SW480 (cell line): ENCODE measurements around the gene SLC4A2.
A peak's percentile ranks its signal among the peaks of the same experiment; 100 is the strongest.

Experiments
- DNase-seq: peaks from one replicate; pipeline ENCODE4 v3.0.0-alpha.2; 2016; ENCODE audit warnings: low spot score

The SLC4A2 gene

GRCh38 chr7:151081170-151082101 lies 22.0 kb downstream of the SLC4A2 start:
- no peak for DNase-seq

- no peak for DNase-seq
Measured at GRCh38 chr7:151082141-151083070, 23.0 kb downstream of the SLC4A2 start.

- peak; percentile 55 for DNase-seq
Measured at GRCh38 chr7:151083071-151083823, 23.9 kb downstream of the SLC4A2 start, which contains the start of gene TMUB1. TSS of gene TMUB1 (minus strand) at chr7:151083493. CDS start at chr7:151082563, 930 bp downstream.

GRCh38 chr7:151083824-151084160 lies 24.4 kb downstream of the SLC4A2 start:
- no peak for DNase-seq

DNA sequence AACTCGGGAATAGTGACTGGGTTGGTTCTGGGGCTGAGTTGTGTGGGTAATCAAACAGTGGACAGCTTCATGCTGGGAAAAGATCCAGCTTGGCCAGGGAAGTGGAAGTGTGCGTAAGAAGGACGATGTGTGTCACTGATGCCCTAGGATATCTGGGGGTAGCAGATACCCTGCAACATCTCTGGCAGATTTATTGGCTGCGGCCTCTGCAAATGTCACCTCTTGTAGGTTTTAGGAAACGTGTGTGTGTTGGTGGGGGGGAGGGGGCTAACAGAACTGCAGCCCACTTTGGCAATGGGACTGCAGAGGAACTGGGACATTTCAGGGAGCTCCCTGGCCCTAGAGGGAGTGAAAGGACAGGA lies 25.9 kb downstream of the SLC4A2 start:
- DNase-seq, result no peak

GRCh38 chr7:151085691-151086620 lies 26.6 kb downstream of the SLC4A2 start, which contains the start of gene AGAP3:
TSS of gene AGAP3 (plus strand) at chr7:151086475. CDS start at chr7:151086742, 267 bp downstream.
- DNase-seq, result peak; percentile 90

GRCh38 chr7:151086802-151087244 lies 27.4 kb downstream of the SLC4A2 start:
- no peak for DNase-seq

- DNase-seq, result peak; percentile 56
Measured at GRCh38 chr7:151087245-151088018, 28.0 kb downstream of the SLC4A2 start.

DNA sequence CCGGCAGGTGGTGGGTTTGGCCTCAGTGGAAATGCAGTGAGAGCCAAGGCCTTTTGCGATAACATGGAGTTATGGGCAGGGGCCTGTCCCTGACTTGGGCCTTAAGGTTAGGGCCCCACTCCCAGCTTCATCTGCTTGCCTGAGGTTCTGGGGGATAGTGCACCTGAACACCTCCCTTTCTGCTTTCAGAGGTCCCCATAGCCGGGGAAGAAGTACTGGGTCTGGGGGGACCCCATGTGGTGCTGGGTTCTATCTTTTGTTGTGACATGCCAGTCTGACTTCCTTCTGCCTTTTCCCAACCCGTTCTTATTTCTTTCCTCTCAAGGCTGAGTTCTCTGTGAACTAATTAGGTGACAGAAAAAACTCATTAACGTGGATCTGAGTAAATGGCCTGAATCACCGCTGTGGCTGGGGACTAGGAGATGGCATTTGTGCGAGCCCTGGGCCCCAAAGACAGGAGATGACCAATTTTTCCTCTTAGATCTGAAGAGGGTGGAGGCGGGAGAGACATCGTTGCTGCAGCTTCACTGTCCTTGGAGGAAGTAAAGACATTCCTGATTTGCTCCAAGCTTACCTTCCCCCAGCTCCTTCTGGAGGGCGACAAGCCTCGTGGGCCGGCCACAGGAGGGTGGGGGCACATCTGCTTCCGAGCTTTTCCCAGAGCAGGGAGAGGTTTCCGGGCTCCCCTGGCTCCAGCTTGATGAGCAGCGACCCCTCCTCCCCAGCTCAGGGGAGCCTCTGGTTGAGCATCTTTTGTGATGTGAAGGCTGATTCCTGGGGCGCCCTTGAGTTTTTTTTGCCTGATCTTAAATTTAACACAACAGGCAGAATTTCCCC lies 28.8 kb downstream of the SLC4A2 start:
- no peak for DNase-seq

DNA sequence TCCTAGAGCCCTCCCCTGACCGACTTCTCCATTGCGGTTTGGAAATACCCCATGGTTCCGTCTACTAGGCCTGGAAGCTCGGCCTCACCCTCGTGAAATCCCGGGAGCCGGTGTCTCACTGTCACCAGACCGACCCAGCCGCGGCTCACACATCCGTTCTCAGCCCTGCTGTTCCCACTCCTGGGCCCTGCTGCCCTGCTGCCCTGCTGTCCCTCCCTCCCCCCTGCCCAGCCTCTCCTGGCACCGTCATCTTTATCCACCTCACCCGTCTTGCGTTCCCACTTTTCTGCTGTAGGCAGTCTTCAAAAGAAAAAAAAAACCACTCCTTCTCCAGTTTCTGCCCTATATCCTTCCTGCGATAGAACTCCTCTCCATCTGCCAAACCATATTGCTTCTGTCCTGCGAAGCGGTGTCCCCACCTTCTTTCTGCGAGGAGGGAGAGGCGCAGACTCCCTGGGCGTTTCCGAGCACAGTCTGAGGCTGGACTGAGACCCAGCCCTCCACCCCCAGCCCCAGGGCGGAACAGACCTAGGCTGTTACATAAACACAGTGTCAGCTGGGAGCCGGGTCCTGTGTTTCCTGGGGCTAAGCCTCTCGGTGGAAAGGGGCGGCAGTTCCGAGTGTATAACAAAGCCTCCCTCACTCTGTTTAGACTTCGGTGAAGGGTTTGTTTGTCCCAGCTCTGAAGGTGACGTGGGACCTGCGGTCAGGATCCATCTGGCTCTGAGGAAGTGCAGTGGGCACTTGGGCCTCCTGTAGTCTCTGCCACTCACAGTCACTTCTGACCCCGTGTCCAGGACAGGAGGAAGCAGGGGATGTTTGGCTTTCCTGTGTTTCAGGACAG lies 29.7 kb downstream of the SLC4A2 start:
- DNase-seq, result no peak

GRCh38 chr7:151089893-151090730 lies 30.7 kb downstream of the SLC4A2 start:
- no peak for DNase-seq

DNA sequence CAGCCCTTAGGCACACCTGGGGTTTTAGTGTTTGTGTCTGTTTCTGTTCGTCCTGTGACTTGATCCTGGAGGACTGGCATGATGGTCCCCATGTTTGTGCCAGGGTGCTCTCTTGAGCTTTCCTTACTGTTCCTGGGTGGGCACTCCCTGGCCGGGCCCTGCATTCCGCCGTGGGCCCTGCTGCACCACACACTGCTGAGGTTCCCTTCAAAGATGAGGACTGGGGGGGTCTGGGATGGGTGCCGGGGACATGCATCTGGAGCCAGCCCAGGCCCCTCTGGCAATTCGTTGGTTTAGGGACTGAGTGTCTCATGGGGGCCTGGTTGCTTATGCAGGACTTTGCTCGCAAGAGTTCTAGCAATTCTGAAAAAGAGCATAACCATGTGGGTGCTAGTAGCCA lies 31.6 kb downstream of the SLC4A2 start:
- DNase-seq, result no peak

- no peak for DNase-seq
Measured at GRCh38 chr7:151091431-151091830, 32.0 kb downstream of the SLC4A2 start.

- no peak for DNase-seq
Measured at GRCh38 chr7:151091988-151092387, 32.6 kb downstream of the SLC4A2 start.

GRCh38 chr7:151093748-151094147 lies 34.4 kb downstream of the SLC4A2 start:
- no peak for DNase-seq

DNA sequence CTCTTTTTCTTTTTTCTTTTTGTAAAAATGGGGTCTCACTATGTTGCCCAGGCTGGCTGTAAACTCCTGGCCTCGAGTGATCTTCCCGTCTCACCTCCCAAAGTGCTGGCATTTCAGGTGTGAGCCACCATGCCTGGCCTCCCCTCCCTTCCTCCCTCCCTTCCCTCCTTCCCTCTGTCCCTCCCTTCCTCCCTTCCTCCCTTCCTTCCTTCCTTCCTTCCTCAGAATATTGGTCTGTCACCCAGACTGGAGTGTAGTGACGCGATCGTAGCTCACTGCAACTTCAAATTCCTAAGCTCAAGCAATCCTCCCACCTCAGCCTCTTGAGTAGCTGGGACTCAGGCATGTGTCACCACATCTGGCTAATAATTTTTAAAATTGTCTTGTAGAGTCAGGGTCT lies 35.3 kb downstream of the SLC4A2 start:
- no peak for DNase-seq

- no peak for DNase-seq
Measured at GRCh38 chr7:151095123-151095797, 35.9 kb downstream of the SLC4A2 start.
